Measurements from ENCODE around the gene PNPLA7. TPM values are rescaled to one million over a fixed set of nuclear protein-coding genes. Genes with fewer than 3 reads are reported as not detected.

Gene PNPLA7
- total RNA-seq, 1 donor from 2014 or later: 32.1 TPM

DNA sequence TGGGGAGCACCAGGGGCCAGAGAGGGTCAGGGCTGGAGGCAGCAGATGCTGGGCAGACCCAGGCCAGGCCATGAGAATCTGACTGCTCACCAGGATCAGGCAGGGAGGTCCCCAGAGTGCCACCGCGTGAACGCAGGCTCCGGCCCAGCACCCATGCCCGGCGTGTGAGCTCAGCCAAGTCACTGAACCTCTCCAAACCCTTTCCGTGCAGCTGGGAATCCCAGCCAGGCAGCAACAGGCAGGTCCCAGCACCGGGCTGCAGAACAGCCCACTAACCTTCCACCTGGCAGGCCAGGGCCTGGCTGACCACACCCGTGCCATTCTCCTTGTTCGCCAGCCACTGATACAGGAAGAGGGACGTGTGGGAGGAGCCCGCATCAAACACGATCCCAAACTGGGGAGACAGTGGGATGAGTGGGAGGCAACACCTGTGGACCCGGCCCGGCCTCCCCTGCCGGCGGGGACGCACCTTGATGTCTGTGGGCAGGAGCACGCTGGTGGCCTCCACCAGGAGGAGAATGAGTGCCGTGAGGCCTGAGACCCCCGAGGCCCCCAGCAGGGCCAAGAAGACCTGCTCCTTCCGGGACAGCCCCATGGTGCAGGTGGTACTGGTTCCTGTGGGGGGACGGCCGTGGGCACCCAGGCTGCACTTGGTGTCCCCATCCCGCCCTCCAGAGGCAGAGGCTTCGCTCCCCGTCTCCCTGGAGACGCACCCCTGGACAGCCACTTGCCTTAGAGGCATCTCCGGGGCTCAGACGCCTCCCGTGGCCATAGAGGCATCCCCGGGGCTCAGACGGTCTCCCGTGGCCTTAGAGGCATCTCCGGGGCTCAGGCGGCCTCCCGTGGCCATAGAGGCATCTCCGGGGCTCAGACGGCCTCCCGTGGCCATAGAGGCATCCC, 112.3 kb downstream of the PNPLA7 start:
- no peak for DNase-seq (ENCODE audit: low spot score)

DNA sequence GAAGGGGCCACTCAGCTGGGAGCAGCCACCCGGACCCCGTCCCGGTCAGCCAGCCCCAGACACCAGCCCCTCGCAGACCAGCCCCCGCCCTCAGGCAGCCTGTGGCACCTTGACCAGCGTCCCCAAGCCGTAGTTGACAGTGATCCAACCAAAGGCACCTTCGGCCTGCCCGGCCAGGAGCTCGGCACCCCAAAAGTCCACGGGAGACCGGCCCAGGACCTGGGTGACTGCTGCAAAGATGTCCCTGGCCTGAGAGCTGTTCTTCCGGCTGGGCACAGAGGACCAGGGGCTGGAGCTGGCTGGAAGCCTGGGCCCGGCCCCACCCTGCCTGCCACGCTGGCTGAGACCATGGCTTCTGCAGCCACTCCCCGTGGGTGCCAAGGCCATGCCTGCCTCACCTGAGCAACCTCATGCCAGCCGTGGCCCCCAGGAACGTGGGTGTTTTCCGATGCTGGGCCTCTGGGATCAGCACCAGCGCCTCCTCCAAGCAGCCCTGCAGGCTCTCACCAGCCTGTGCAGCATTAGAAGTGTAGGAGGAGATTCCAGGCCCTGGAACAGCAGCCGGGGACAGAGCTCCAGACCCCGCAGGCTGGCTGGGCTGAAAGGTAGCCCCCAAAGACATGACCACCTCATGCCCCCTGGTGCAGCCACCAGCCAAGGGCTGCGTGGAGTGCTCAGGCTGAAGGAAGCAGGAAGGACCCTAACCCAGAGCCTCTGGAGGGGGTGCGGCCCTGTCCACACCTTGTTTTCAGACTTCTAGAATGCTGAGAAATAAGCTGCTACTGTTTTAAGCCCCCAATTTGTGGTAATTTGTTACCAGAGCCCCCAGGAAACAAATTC, 113.2 kb downstream of the PNPLA7 start:
- DNase-seq (ENCODE audit: low spot score): no peak

DNA sequence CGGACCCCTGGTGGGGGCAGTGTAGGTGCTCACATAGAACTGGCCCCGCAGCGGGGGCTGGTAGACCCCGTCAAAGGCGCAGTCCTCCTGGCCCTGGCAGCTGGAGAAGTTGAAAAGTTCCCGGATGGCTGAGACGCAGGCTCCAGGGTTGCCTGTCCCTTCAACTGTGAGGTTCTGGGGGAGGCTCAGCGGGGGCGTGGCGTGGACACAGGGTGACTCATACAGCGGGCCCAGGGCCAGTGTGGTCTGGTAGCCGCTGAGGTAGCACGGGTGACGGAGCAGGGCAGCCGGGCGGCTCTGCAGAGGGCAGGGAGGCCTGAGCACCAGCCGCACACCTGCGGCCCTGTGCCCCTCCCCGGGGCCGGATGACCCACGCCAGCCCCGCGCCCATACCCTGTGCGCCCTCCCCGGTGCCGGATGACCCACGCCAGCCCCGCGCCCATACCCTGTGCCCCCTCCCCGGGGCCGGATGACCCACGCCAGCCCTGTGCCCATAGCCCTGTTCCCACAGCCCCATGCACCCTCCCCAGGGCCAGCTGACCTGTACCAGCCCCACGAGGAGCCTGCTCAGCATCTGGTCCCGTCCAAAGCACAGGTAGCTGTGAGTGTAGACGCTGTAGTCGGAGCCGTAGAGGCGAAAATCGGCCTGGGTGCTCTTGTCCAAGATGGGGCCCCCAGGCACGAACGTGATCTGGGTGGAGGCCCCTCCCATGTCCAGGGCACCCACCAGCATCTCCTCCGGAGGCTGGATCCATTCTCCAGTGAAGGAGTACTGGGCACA, 114.0 kb downstream of the PNPLA7 start:
- no peak for DNase-seq (ENCODE audit: low spot score)

DNA sequence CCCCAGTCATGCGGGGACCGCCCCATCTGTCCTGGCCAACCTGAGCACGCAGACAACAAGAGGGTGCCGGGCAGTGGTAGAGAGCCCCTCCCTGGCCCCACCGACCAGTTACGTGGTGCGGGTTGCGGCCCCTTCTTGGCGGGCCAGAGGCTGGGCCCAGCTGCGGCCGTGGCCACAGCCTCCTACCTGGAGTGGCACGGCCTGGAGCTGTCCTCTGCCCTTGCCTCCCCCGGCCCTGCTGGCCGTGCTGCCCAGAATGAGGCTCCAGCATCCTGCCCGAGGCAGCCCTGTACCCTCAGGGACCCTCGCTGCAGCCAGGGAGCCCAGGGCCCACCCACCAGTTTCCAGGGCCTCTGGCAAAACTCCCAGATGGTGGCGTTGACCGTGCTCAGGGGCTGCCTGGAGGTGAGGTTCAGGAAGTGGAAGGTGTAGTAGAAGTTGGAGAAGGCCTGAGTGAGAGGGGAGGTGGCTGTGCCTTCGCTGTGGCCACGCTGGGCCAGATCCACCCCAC, 114.8 kb downstream of the PNPLA7 start:
- DNase-seq (ENCODE audit: low spot score): no peak

DNA sequence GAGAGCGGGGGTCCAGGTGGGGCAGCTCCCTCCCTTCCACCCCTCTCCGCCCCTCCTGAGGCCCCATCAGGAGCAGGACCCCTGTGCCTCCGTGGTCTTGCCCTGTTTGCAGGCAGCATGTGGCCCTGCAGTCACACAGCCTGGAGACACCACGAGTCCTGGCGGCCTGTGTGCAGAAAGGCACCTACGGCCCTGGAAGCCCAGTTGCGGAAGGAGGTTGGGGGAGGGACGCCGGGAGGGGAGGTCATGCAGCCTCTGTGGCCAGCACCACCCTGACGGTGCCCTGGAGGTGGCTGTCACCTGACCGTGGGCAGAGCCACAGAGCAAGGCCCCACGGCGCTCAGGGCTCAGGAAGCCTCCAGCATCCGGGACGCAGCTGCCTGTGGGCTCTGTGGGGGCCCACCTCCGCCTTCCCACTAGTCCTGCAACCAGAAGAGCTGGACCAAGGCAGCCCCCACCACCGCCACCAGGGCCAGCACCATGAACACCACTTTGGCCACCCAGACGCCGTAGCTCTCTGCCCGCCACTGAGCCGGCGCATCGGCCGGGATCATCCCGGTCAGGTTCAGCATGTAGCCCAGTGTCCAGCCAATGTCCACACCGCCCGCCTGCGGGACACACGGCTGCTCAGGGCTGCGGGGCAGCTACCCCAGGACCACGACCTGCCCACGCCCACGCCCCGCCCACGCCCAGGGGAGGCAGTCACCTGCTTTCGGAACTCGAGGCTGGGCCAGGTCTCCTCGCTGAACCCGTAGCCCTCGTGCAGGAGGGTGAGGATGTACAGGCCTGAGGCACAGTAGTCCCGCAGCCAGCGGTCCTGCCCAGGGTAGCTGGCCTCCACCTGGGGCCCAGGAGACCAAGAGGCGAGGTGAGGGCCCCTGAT, 115.5 kb downstream of the PNPLA7 start:
- no peak for DNase-seq (ENCODE audit: low spot score)

DNA sequence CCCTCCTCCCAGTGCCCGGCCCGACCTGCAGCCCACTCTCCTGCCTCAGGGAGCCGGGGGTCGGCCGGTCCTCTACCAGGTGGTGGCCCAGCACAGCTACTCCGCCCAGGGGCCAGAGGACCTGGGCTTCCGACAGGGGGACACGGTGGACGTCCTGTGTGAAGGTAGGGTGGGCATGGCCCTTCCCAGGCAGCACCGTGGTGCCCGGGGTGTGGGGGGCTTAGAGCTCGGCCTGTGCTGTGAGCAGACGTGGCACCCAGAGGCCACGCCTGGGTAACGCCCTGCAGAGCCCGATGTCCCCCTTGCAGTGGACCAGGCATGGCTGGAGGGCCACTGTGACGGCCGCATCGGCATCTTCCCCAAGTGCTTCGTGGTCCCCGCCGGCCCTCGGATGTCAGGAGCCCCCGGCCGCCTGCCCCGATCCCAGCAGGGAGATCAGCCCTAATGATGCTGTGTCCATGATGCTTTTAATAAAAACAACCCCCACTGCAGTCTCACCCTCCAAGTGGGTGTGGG, 116.2 kb downstream of the PNPLA7 start:
- DNase-seq (ENCODE audit: low spot score): no peak

DNA sequence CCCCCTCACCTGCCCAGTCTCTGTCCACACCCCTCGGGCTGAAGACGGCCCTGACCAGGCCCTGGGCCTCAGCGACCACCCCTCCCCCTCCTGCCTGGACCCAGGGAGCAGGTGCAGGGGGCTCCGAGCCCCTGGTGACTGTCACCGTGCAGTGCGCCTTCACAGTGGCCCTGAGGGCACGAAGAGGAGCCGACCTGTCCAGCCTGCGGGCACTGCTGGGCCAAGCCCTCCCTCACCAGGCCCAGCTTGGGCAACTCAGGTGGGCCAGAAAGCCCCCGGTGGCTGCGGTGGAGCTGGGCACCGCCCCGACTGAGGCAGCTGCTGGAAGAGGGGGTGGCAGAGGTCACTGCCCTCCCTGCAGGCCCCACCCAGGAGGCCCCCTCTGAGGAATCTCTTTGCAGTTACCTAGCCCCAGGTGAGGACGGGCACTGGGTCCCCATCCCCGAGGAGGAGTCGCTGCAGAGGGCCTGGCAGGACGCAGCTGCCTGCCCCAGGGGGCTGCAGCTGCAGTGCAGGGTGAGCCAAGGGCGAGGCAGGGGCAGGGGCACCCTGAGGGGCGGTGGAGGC, 116.8 kb downstream of the PNPLA7 start:
- no peak for DNase-seq (ENCODE audit: low spot score)

DNA sequence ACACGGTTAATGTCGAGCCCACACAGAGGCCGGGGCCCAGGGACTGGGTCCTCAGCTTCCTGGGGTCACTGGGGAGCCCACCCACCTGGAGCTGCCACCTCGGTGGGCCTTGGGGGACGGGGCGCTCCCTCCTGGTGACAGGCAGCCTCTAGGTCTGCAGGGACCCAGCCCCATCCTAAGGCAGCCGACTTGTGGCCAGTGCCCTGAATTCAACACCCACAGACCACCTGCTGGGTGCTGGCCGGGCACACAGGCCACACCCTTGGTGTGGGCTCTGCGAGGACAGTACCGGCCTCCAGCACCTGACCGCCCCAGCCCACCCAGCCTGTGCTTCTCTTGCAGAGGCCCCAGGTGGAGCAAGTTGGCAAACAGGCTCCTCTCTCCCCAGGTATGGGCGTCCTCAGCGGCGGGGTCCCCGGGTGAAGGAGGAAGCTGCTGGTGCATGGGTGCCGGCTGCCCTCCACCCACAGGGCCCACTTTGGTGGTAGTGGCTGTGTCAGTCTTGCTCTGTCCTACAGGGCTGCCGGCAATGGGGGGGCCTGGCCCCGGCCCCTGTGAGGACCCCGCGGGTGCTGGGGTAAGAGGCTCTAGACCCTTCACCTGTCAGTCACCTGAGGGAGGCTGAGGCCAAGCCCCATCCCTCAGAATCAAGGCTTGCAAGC, 117.4 kb downstream of the PNPLA7 start:
- no peak for DNase-seq (ENCODE audit: low spot score)

DNA sequence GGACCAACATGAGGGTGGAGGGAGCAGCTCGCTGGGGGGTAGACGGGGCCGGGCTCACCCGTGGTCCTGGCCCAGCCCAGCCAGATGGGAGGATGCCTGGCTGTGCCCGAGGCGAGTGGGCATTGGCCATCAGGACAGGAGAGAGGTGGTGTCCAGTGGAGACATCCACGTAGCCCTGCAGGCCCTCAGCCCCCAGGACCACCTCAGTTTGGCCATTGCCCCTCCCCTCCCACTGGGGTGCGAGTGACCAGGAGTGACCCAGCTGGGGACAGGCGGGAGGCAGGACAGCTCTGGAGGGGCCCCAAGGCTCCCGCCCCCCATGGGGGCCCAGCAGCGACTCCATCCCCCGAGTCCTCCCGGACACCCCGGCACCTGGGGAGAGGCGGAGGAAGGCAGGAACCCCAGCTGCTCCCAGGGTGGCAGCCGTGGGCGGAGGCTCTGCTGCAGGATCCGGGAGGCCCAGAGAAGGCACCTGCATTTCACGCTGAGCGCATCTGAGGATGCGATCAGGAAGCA, 118.7 kb downstream of the PNPLA7 start:
- DNase-seq (ENCODE audit: low spot score): no peak

DNA sequence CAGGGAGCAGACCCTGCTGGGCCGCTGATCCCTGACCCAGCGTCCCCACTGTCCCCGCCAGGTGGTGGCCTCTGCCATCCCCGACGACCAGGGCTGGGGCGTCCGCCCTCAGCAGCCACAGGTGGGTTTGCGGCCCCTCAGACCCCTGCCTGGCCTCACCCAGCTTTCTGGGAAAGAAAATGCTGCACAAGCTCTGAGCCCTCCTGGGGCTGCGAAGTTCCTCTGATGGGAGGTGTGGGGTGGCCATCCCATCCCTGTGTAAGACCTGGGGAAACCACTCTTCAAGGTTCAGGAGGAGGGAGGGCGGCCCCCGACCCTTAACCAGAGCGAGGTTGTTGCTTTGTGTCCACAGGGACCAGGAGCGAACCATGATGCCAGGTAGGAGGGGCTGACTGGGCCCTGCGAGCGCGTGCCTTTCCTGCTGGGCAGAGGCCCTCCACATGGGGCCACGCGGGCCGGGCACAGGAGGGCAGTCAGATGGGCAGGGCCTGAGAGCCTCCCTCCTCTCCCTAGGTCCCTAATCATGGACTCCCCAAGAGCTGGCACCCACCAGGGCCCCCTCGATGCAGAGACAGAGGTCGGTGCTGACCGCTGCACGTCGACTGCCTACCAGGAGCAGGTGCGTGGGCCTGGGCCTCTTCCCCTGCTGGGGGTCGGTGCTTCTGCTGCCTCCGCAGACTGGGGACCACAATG, 119.3 kb downstream of the PNPLA7 start:
- no peak for DNase-seq (ENCODE audit: low spot score)

DNA sequence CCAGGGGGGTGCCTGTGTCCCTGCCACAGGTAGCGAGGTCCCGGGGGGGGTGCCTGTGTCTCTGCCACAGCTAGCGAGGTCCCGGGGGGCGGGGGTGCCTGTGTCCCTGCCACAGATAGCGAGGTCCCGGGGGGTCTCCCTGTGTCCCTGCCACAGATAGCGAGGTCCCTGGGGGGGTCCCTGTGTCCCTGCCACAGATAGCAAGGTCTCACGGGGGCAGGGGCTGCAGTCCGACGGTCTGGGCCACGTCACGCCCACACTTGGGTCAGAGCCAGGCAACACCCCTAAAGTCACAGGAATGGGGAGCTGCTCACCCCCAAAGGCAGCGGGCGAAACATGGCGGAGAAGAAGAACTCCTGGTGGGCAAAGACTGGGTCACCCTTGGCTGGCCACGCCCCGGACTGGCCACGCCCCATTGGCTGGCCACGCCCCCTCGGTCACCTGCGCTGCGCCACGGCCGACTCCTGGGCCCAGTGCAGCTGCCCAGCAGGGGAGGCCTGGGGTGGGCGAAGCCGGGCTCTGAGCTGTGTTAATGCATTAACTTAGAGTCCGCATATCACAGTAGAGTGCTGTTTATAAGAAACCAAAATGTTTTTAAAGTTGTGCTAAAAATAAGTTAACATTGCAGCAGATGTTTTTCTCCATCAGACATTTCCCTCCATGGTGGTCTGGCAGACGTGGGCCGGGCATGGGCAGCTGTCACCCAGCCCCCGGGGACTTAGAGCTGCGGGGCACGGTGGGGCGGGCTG, 120.1 kb downstream of the PNPLA7 start:
- no peak for DNase-seq (ENCODE audit: low spot score)

DNA sequence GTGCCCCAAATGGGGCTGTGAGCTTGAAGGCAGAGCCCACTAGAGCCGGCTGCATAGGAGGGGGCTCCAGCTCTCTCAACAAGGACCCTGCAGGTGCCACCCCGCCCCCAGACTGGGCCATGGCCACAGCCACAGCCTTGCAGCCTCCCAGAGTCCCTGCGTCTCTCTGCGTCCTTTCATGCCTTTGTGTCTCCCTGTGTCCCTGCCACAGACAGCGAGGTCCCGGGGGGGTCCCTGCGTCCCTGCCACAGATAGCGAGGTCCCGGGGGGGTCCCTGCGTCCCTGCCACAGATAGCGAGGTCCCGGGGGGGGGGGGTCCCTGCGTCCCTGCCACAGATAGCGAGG, 120.7 kb downstream of the PNPLA7 start:
- no peak for DNase-seq (ENCODE audit: low spot score)

DNA sequence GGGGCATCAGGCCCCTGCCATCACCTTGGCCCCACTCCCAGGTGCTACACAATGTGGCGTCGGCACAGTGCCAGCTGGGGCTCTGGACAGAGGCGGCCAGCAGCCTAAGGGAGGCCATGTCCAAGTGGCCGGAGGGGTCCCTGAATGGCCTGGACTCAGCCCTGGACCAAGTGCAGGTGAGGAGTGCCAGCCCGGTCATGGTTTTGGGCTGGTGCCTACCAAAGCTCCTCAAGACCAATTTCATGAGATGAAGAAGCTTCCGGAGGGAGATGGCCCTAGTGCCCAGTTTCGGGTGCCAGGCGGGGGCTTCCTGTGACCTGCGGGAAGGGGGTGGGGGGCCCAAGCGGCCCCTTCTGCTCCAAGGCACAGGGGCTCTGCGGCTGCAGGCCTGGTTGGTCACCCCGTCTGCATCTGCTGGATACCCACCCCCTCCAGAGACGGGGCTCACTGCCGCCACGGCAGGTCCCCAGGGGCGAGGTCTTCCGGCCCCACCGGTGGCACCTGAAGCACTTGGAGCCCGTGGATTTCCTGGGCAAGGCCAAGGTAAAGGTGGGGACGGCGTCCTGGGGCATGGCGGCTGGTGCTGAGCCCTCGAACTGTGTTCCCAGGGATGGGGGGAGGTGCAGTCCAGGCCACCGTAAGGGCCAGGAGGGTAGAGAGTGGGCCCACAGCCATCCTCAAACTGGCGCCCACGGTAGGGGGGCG, 121.2 kb downstream of the PNPLA7 start:
- no peak for DNase-seq (ENCODE audit: low spot score)

DNA sequence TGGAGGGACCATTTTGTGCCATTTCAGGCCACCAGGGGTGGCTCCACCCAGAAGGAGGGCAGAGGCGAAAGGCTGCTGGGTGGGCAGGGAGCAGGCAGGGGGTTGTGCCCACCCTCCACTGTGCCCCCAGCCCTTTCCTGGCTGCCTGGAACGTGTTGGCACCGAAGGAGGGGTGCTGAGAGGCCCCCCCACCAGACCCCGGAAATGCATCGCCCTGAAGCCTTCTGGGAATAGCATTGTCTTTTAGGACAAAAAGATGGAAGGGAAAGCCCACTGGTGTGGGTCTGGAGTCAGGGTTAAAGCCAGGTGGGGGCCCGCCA, 121.9 kb downstream of the PNPLA7 start:
- no peak for DNase-seq (ENCODE audit: low spot score)

DNA sequence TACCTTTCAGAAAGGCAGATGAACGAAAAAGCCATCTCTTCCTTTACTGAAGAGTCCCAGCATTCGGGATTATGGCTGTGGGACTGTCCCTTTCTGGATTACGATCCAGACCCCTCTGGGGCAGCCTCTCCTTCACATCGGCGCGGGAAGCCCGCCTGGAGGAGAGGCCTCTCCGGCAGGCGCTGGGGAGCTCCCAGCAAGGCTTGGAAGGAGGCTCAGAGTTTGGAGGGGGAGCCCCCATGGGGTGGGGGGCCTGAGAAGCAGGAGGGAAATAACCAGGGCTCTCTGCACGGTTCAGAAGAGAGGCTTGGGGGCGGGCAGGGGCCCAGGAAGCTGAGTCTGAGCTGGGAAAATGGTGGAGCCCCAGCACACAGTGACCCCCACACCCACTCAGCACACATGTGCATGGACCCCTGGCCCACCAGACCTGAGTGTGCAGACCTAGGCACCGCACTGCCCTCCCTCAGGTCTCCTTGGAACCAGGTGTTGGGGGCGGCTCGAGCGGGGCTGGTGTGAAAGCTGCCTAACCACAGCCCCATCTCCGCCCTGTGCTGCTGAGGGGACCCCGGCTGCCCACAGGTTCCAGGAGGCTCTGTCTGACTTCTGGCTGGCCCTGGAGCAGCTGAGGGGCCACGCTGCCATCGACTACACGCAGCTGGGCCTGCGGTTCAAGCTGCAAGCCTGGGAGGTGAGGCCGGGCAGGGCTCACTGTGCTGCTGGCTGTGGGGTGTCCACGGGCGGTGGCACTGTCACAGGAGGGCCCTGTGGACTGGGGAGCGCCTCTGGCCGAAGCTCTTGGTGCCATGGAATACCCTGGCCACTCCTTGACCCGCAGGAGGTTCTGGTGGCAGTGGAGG, 122.5 kb downstream of the PNPLA7 start:
- DNase-seq (ENCODE audit: low spot score): no peak

DNA sequence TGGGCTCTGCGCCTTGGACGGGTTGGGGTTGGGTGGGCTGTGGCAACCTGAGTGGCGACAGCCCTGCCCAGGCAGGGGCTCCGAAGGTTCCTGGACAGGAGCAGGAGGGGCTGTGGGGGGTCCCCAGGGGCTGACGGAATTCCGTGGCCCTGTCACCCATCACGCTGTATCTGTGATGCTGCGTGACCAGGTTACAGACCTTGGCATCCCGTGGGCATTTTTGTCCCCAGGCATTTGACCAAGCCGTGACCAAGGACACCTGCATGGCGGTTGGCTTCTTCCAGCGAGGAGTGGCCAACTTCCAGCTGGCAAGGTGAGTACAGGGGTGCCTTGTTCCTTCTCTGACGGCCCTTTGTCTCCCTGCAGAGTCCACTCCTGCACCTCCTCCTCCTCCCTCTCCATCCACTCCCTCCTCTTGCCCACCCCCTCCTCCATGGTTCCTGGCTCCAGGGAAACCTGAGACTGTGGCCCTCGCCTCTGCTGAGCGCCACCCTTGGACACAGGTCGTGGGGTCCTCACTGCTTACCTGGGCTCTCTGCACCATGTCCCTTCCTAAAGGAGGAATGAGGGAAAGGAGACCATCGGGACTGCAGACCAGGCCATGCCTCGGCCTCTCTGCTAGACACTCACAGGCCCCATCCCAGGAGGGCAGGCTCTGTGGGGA, 124.1 kb downstream of the PNPLA7 start:
- no peak for DNase-seq (ENCODE audit: low spot score)
